ENCODE data around the gene TUBA1C.
"Not testable (repeated sequence)": the region's sequence is repeated elsewhere in the genome, so short reads cannot be mapped to it uniquely, and the experiment has no call there.

Gene TUBA1C

GRCh38 chr12:49314811-49315210 lies 49.9 kb downstream of the TUBA1C start:
- DNase-seq, result no peak

- DNase-seq, result not testable (repeated sequence)
Measured at GRCh38 chr12:49317118-49317517, 52.2 kb downstream of the TUBA1C start.

GRCh38 chr12:49320411-49321103 lies 55.7 kb downstream of the TUBA1C start:
- not testable (repeated sequence) for DNase-seq

GRCh38 chr12:49322367-49322707 lies 57.5 kb downstream of the TUBA1C start:
- no peak for DNase-seq

GRCh38 chr12:49322708-49323523 lies 58.0 kb downstream of the TUBA1C start, which contains the start of gene TROAP:
Gene TROAP (plus strand): TSS chr12:49323255. CDS start chr12:49323609, 354 bp downstream.
- DNase-seq, result peak; percentile 95 to 98

GRCh38 chr12:49323524-49324097 lies 58.7 kb downstream of the TUBA1C start:
- no peak for DNase-seq

Data from SW 1271 (cell line).